Gastrocnemius medialis (tissue), 4 donors: Measurements from ENCODE around the gene ZNF784. TPM values are rescaled to one million over a fixed set of nuclear protein-coding genes. Genes with fewer than 3 reads are reported as not detected.

Experiments
- ATAC-seq, 2 donors: fragments of 150-250 bp; one replicate each; pipeline ENCODE4 v1.9.1; 2016
- DNase-seq, 2 donors: peaks; one replicate each; pipeline ENCODE4 v3.0.0-alpha.2; 2019
- H3K27ac ChIP-seq, 4 donors: fragments of 200-600 bp; sonication (generic); 1 replicate in 1 of 4; 2 replicates in 3 of 4; pipeline ENCODE4 v1.5.1; 2016 to 2018; ENCODE audit warnings: mild to moderate bottlenecking in 2 of 4, moderate library complexity in 1 of 4
- H3K27me3 ChIP-seq, 3 donors: fragments of 200-600 bp; sonication (generic) in 2 of 3; 1 replicate in 1 of 3; 2 replicates in 2 of 3; pipeline versions ENCODE4 v1.5.1 to v1.6.0; 2016 to 2019; ENCODE audit warnings: mild to moderate bottlenecking in 1 of 3, moderate library complexity in 1 of 3
- H3K36me3 ChIP-seq, 2 donors: fragments of 200-600 bp; sonication (generic) in 1 of 2; one replicate each; pipeline ENCODE4 v1.5.1; 2017 to 2018
- H3K4me1 ChIP-seq, 2 donors: fragments of 200-600 bp; sonication (generic) in 1 of 2; one replicate each; pipeline ENCODE4 v1.5.1; 2016 to 2017; ENCODE audit warnings: mild to moderate bottlenecking in 2 of 2
- H3K4me3 ChIP-seq, 4 donors: fragments of 200-600 bp; sonication (generic) in 3 of 4; 1 replicate in 1 of 4; 2 replicates in 3 of 4; pipeline ENCODE4 v1.5.1; 2016 to 2019; ENCODE audit warnings: mild to moderate bottlenecking in 2 of 4
- H3K9me3 ChIP-seq, 3 donors: fragments of 200-600 bp; sonication (generic) in 2 of 3; 1 replicate in 1 of 3; 2 replicates in 2 of 3; pipeline ENCODE4 v1.5.1; 2016 to 2019
- CTCF ChIP-seq, 5 experiments: fragments of 450-650 bp in 3 of 5; fragments of 200-600 bp in 2 of 5; sonication (generic) in 2 of 5; IDR thresholded peaks in 4 of 5; conservative IDR thresholded peaks in 1 of 5; 1 replicate in 4 of 5; 2 replicates in 1 of 5; pipeline ENCODE4 v1.5.1; 2016 to 2019; ENCODE audit warnings: antibody characterized with exemption in 5 of 5, mild to moderate bottlenecking in 3 of 5, moderate library complexity in 3 of 5
- POLR2A ChIP-seq, 2 donors: fragments of 450-650 bp; IDR thresholded peaks; one replicate each; pipeline ENCODE4 v1.6.1; 2017; ENCODE audit warnings: antibody characterized with exemption in 2 of 2, mild to moderate bottlenecking in 2 of 2, moderate library complexity in 2 of 2
- in situ Hi-C, 4 donors: fragments of 200-750 bp; cut with MboI; loops; one replicate each; pipeline versions ENCODE4 v1.15.0 to v1.8.0; 2017; ENCODE audit warnings: low sequenced_read_pairs in 4 of 4
- intact Hi-C: fragments of 100-400 bp; cut with DNase I; formaldehyde crosslinking; loops from one replicate; pipeline ENCODE4 v1.15.1; 2023; ENCODE audit warnings: low total_unique reads
- total RNA-seq, 4 donors: library from RNA; depleted of rRNA; stranded (reverse); fragments of >200 nt; gene quantifications; one replicate each; pipeline versions ENCODE4 v1.1.0 to v1.2.3, GENCODE V29; 2016

Gene ZNF784
- total RNA-seq, 4 donors from 2014 or later, result 6.0 to 10.0 (median 8.2) TPM

GRCh38 chr19:55614711-55615542 lies 9.4 kb downstream of the ZNF784 start:
- ATAC-seq, result no peak
- no peak for DNase-seq
- Histone ChIP-seq H3K27me3 (no peaks in the 10 kb centered on the region), H3K4me1 (peaks cover 40 to 42% of the 10 kb centered on the region in 2 donors), H3K4me3 (no peak overlapping the region), H3K27ac (no peak overlapping the region), H3K36me3 (peaks cover 0 to 20% of the 10 kb centered on the region in 2 donors), H3K9me3 (no peaks in the 10 kb centered on the region)
- TF ChIP-seq POLR2A (IDR thresholded peaks at IDR 0.05), result no peak
- no peak for TF ChIP-seq CTCF (IDR thresholded peaks at IDR 0.05 in 4 of 5, conservative IDR thresholded peaks at IDR 0.05 in 1 of 5)
- intact Hi-C loops, result no loop called here
- in situ Hi-C loops, result no loop called here

- Histone ChIP-seq H3K9me3 (no peaks in the 10 kb centered on the region), H3K27me3 (no peaks in the 10 kb centered on the region), H3K27ac (peak overlapping the region in 1 of 4 donors; percentile 15), H3K4me1 (peaks cover 31 to 37% of the 10 kb centered on the region in 2 donors), H3K36me3 (peaks cover 0 to 28% of the 10 kb centered on the region in 2 donors), H3K4me3 (no peak overlapping the region)
- intact Hi-C loops (no loop called here), in situ Hi-C loops (no loop called here)
- TF ChIP-seq POLR2A (IDR thresholded peaks at IDR 0.05) (no peak), CTCF (IDR thresholded peaks at IDR 0.05 in 4 of 5, conservative IDR thresholded peaks at IDR 0.05 in 1 of 5) (no peak)
- DNase-seq (no peak), ATAC-seq (no peak)
Observed at GRCh38 chr19:55613930-55614710, 10.2 kb downstream of the ZNF784 start.

GRCh38 chr19:55613396-55613795 lies 11.0 kb downstream of the ZNF784 start:
- no peaks in the 10 kb centered on the region for H3K9me3 ChIP-seq
- H3K36me3 ChIP-seq, result peaks cover 0 to 28% of the 10 kb centered on the region in 2 donors
- H3K4me1 ChIP-seq, result peaks cover 25 to 30% of the 10 kb centered on the region in 2 donors
- TF ChIP-seq CTCF (IDR thresholded peaks at IDR 0.05 in 4 of 5, conservative IDR thresholded peaks at IDR 0.05 in 1 of 5) (no peak), POLR2A (IDR thresholded peaks at IDR 0.05) (no peak)
- in situ Hi-C loops (no loop called here), intact Hi-C loops (no loop called here)
- no peak overlapping the region for H3K4me3 ChIP-seq
- ATAC-seq, result no peak
- no peaks in the 10 kb centered on the region for H3K27me3 ChIP-seq
- no peak for DNase-seq
- H3K27ac ChIP-seq, result peak overlapping the region in 3 of 4 donors; percentile 86 to 97 (median 94)

- DNase-seq (no peak), ATAC-seq (peak; percentile 32 to 35)
- no peak for TF ChIP-seq POLR2A (IDR thresholded peaks at IDR 0.05)
- TF ChIP-seq CTCF (IDR thresholded peaks at IDR 0.05 in 4 of 5, conservative IDR thresholded peaks at IDR 0.05 in 1 of 5), result no peak
- Histone ChIP-seq H3K36me3 (peaks cover 0 to 20% of the 10 kb centered on the region in 2 donors), H3K4me3 (peak overlapping the region in 1 of 4 donors; percentile 39), H3K27ac (peak overlapping the region; percentile 86 to 97 (median 91)), H3K9me3 (no peaks in the 10 kb centered on the region), H3K4me1 (peaks cover 26 to 39% of the 10 kb centered on the region in 2 donors), H3K27me3 (no peaks in the 10 kb centered on the region)
- intact Hi-C loops (no loop called here), in situ Hi-C loops (no loop called here)
Observed at GRCh38 chr19:55611983-55612645, 12.3 kb downstream of the ZNF784 start.
